HUES6 (cell line): ENCODE measurements around the gene ZSCAN30.

Source experiments
- H3K27ac ChIP-seq: 2 replicates; pipeline ENCODE4 v1.7.0; 2013; ENCODE audit warnings: low read depth, mild to moderate bottlenecking, low read length, inconsistent platforms
- H3K27me3 ChIP-seq: 2 replicates; pipeline ENCODE4 v1.6.1; 2013; ENCODE audit warnings: low read length; ENCODE audit not compliant: control insufficient read depth, insufficient read depth
- H3K36me3 ChIP-seq: 2 replicates; pipeline ENCODE4 v1.6.1; 2013; ENCODE audit warnings: low read length; ENCODE audit not compliant: control insufficient read depth, insufficient read depth
- H3K4me1 ChIP-seq: 2 replicates; pipeline ENCODE4 v1.6.1; 2013; ENCODE audit warnings: low read length; ENCODE audit not compliant: control insufficient read depth, insufficient read depth
- H3K4me3 ChIP-seq: 2 replicates; pipeline ENCODE4 v1.5.1; 2013; ENCODE audit warnings: low read depth, low read length
- H3K9ac ChIP-seq: one replicate; pipeline ENCODE4 v1.6.1; 2013; ENCODE audit warnings: mild to moderate bottlenecking, low read length
- H3K9me3 ChIP-seq: 2 replicates; pipeline ENCODE4 v1.6.1; 2013; ENCODE audit warnings: low read depth, low read length; ENCODE audit not compliant: control insufficient read depth, insufficient read depth

Gene ZSCAN30

GRCh38 chr18:35278085-35278484, 11.9 kb downstream of the ZSCAN30 start:
- H3K9me3 ChIP-seq, result peaks cover 72% of the 10 kb centered on the region
- H3K9ac ChIP-seq, result no peak overlapping the region
- no peak overlapping the region for H3K4me3 ChIP-seq
- H3K27ac ChIP-seq, result no peak overlapping the region
- H3K4me1 ChIP-seq, result no peaks in the 10 kb centered on the region
- no peaks in the 10 kb centered on the region for H3K27me3 ChIP-seq
- peaks cover 5% of the 10 kb centered on the region; the same call in 1 of the 2 replicates for H3K36me3 ChIP-seq

- H3K9me3 ChIP-seq, result peaks cover 72% of the 10 kb centered on the region
- no peaks in the 10 kb centered on the region for H3K27me3 ChIP-seq
- H3K27ac ChIP-seq, result no peak overlapping the region
- no peak overlapping the region for H3K4me3 ChIP-seq
- no peaks in the 10 kb centered on the region for H3K4me1 ChIP-seq
- H3K9ac ChIP-seq, result no peak overlapping the region
- peaks cover 2% of the 10 kb centered on the region; the same call in 1 of the 2 replicates for H3K36me3 ChIP-seq
Measured at GRCh38 chr18:35277633-35278032, 12.4 kb downstream of the ZSCAN30 start.

- Histone ChIP-seq H3K9ac (no peak overlapping the region), H3K4me3 (no peak overlapping the region), H3K36me3 (no peaks in the 10 kb centered on the region), H3K27ac (no peak overlapping the region), H3K9me3 (peaks cover 64% of the 10 kb centered on the region), H3K27me3 (no peaks in the 10 kb centered on the region), H3K4me1 (no peaks in the 10 kb centered on the region)
Measured at GRCh38 chr18:35276267-35276666, 13.8 kb downstream of the ZSCAN30 start.

GRCh38 chr18:35271656-35272055, 18.4 kb downstream of the ZSCAN30 start:
- peaks cover 45% of the 10 kb centered on the region for H3K9me3 ChIP-seq
- no peak overlapping the region for H3K9ac ChIP-seq
- H3K4me3 ChIP-seq, result no peak overlapping the region
- H3K36me3 ChIP-seq, result no peaks in the 10 kb centered on the region
- H3K27me3 ChIP-seq, result no peaks in the 10 kb centered on the region
- no peaks in the 10 kb centered on the region for H3K4me1 ChIP-seq
- H3K27ac ChIP-seq, result no peak overlapping the region

- Histone ChIP-seq H3K27me3 (no peaks in the 10 kb centered on the region), H3K9ac (no peak overlapping the region), H3K36me3 (0 out of 2 replicates have a peak, but pooled peaks cover 4% of the 10 kb centered on the region), H3K4me1 (no peaks in the 10 kb centered on the region), H3K9me3 (peaks cover 26% of the 10 kb centered on the region), H3K27ac (no peak overlapping the region), H3K4me3 (no peak overlapping the region)
Measured at GRCh38 chr18:35268821-35269220, 21.2 kb downstream of the ZSCAN30 start.

- Histone ChIP-seq H3K27me3 (no peaks in the 10 kb centered on the region), H3K9ac (no peak overlapping the region), H3K27ac (no peak overlapping the region), H3K36me3 (peaks cover 5% of the 10 kb centered on the region; the same call in 1 of the 2 replicates), H3K9me3 (peaks cover 21% of the 10 kb centered on the region), H3K4me1 (no peaks in the 10 kb centered on the region), H3K4me3 (peak overlapping the region; percentile 25; the same call in 1 of the 2 replicates)
Measured at GRCh38 chr18:35267809-35268208, 22.2 kb downstream of the ZSCAN30 start.

GRCh38 chr18:35267161-35267651, 22.8 kb downstream of the ZSCAN30 start:
- H3K27me3 ChIP-seq, result no peaks in the 10 kb centered on the region
- no peaks in the 10 kb centered on the region for H3K4me1 ChIP-seq
- H3K27ac ChIP-seq, result no peak overlapping the region
- peaks cover 11% of the 10 kb centered on the region; the same call in 1 of the 2 replicates for H3K36me3 ChIP-seq
- peaks cover 17% of the 10 kb centered on the region for H3K9me3 ChIP-seq
- H3K9ac ChIP-seq, result peak overlapping the region; percentile 33
- peak overlapping the region; percentile 56; the same call in 1 of the 2 replicates for H3K4me3 ChIP-seq

GRCh38 chr18:35264409-35264808, 25.6 kb downstream of the ZSCAN30 start:
- Histone ChIP-seq H3K9me3 (peaks cover 13% of the 10 kb centered on the region), H3K36me3 (peaks cover 14% of the 10 kb centered on the region; the same call in 1 of the 2 replicates), H3K4me3 (no peak overlapping the region), H3K27ac (no peak overlapping the region), H3K4me1 (no peaks in the 10 kb centered on the region), H3K27me3 (no peaks in the 10 kb centered on the region), H3K9ac (no peak overlapping the region)

- no peak overlapping the region for H3K4me3 ChIP-seq
- H3K27ac ChIP-seq, result no peak overlapping the region
- no peak overlapping the region for H3K9ac ChIP-seq
- H3K4me1 ChIP-seq, result no peaks in the 10 kb centered on the region
- H3K9me3 ChIP-seq, result peaks cover 12% of the 10 kb centered on the region; the same call in 1 of the 2 replicates
- no peaks in the 10 kb centered on the region for H3K27me3 ChIP-seq
- H3K36me3 ChIP-seq, result peaks cover 41% of the 10 kb centered on the region
Measured at GRCh38 chr18:35256947-35257346, 33.1 kb downstream of the ZSCAN30 start.

GRCh38 chr18:35253655-35254287, 36.3 kb downstream of the ZSCAN30 start:
- Histone ChIP-seq H3K4me3 (no peak overlapping the region), H3K27ac (no peak overlapping the region), H3K9me3 (peaks cover 12% of the 10 kb centered on the region; the same call in 1 of the 2 replicates), H3K36me3 (peaks cover 64% of the 10 kb centered on the region), H3K27me3 (no peaks in the 10 kb centered on the region), H3K4me1 (no peaks in the 10 kb centered on the region), H3K9ac (no peak overlapping the region)

GRCh38 chr18:35252466-35252865, 37.6 kb downstream of the ZSCAN30 start:
- peaks cover 12% of the 10 kb centered on the region; the same call in 1 of the 2 replicates for H3K9me3 ChIP-seq
- no peaks in the 10 kb centered on the region for H3K27me3 ChIP-seq
- no peak overlapping the region for H3K27ac ChIP-seq
- no peaks in the 10 kb centered on the region for H3K4me1 ChIP-seq
- H3K9ac ChIP-seq, result no peak overlapping the region
- H3K4me3 ChIP-seq, result no peak overlapping the region
- H3K36me3 ChIP-seq, result peaks cover 67% of the 10 kb centered on the region
